Neural progenitor cell (in vitro differentiated cells): Measurements from ENCODE around the gene PRKAR2A. TPM values are rescaled to one million over a fixed set of nuclear protein-coding genes. Genes with fewer than 3 reads are reported as not detected.
"Not testable (repeated sequence)": the region's sequence is repeated elsewhere in the genome, so short reads cannot be mapped to it uniquely, and the experiment has no call there.

ENCODE experiments used
- DNase-seq: peaks from one replicate; pipeline ENCODE4 v3.0.0-alpha.2; 2016; ENCODE audit warnings: low spot score
- H2AFZ ChIP-seq: fragments of 200-600 bp; sonication (generic); replicated peaks from 2 replicates; pipeline ENCODE4 v1.6.1; 2016; ENCODE audit warnings: antibody characterized with exemption
- H3F3A ChIP-seq: fragments of 200-600 bp; sonication (generic); 2 replicates; pipeline ENCODE4 v1.6.1; 2016; ENCODE audit warnings: antibody characterized with exemption, low read depth
- H3K27ac ChIP-seq: fragments of 200-600 bp; sonication (generic); 2 replicates; pipeline ENCODE4 v1.5.1; 2016; ENCODE audit warnings: mild to moderate bottlenecking
- H3K27me3 ChIP-seq: fragments of 200-600 bp; sonication (generic); 2 replicates; pipeline ENCODE4 v1.6.1; 2016; ENCODE audit warnings: mild to moderate bottlenecking, moderate library complexity
- H3K36me3 ChIP-seq: fragments of 200-600 bp; sonication (generic); 2 replicates; pipeline ENCODE4 v1.5.1; 2016
- H3K4me1 ChIP-seq: fragments of 200-600 bp; sonication (generic); 2 replicates; pipeline ENCODE4 v1.6.1; 2016; ENCODE audit warnings: mixed run types
- H3K4me2 ChIP-seq: fragments of 200-600 bp; sonication (generic); 2 replicates; pipeline ENCODE4 v1.6.1; 2016
- H3K4me3 ChIP-seq: fragments of 200-600 bp; sonication (generic); 2 replicates; pipeline ENCODE4 v1.5.1; 2016
- H3K79me2 ChIP-seq: fragments of 200-600 bp; sonication (generic); 2 replicates; pipeline ENCODE4 v1.6.1; 2016; ENCODE audit warnings: low read depth
- H3K9ac ChIP-seq: fragments of 200-600 bp; sonication (generic); 2 replicates; pipeline ENCODE4 v1.6.1; 2016
- H3K9me3 ChIP-seq: fragments of 200-600 bp; sonication (generic); 2 replicates; pipeline ENCODE4 v1.5.1; 2016; ENCODE audit warnings: low read depth
- H4K20me1 ChIP-seq: fragments of 200-600 bp; sonication (generic); 2 replicates; pipeline ENCODE4 v1.6.1; 2016; ENCODE audit warnings: low read depth
- H3K27ac Mint-ChIP-seq: 3 replicates; pipeline ENCODE4 v1.8.0; 2021; ENCODE audit warnings: mixed read lengths
- H3K27me3 Mint-ChIP-seq: 2 replicates; pipeline ENCODE4 v1.8.0; 2022; ENCODE audit warnings: low read depth, mild to moderate bottlenecking, inconsistent platforms, moderate library complexity, mixed read lengths; ENCODE audit not compliant: insufficient read depth
- H3K36me3 Mint-ChIP-seq: 3 replicates; pipeline ENCODE4 v1.8.0; 2021; ENCODE audit warnings: mixed read lengths
- H3K4me1 Mint-ChIP-seq: 3 replicates; pipeline ENCODE4 v1.8.0; 2021; ENCODE audit warnings: mixed read lengths
- H3K4me3 Mint-ChIP-seq: 3 replicates; pipeline ENCODE4 v1.8.0; 2021; ENCODE audit warnings: mild to moderate bottlenecking, moderate library complexity, mixed read lengths
- H3K9me3 Mint-ChIP-seq: 3 replicates; pipeline ENCODE4 v1.8.0; 2020; ENCODE audit warnings: mixed read lengths
- CTCF ChIP-seq: fragments of 200-600 bp; sonication (generic); IDR thresholded peaks from 2 replicates; pipeline ENCODE4 v1.5.1; 2017; ENCODE audit warnings: antibody characterized with exemption, mild to moderate bottlenecking
- EZH2 ChIP-seq: fragments of 200-600 bp; sonication (generic); IDR thresholded peaks from 2 replicates; pipeline ENCODE4 v1.6.1; 2017; ENCODE audit warnings: antibody characterized with exemption, mild to moderate bottlenecking, moderate library complexity
- EZH2phosphoT487 ChIP-seq: fragments of 200-600 bp; sonication (generic); IDR thresholded peaks from 2 replicates; pipeline ENCODE4 v1.6.1; 2017; ENCODE audit warnings: antibody characterized with exemption
- total RNA-seq: library from RNA; depleted of rRNA; stranded (reverse); fragments of >200 nt; gene quantifications from 2 replicates; pipeline ENCODE4 v1.2.3, GENCODE V29; 2015; ENCODE audit warnings: low replicate concordance

The PRKAR2A gene
- total RNA-seq, 1 donor from 2014 or later, result 25.0 TPM

DNA sequence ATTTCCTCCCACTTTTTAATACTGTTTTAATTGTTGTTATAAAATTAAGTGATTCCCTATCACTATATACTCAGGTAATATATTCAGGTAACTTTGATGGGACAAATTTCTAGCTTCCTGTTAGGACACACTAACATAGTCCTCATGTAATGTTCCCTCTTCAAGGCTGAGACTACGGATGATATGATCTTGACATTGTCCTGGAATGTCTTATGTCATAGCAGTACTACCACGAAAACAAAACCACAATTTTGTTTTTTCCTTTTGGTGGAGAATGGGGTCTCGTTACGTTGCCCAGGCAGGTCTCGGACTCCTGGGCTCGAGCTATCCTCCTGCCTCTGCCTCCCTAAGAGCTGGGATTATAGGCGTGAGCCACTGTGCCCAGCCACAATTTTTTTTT lies 103.9 kb downstream of the PRKAR2A start:
- H3K9ac ChIP-seq, result no peak overlapping the region
- H3K4me1 ChIP-seq, result peaks cover 3% of the 10 kb centered on the region
- H3K36me3 ChIP-seq, result no peaks in the 10 kb centered on the region
- H3K4me3 Mint-ChIP-seq, result no peak overlapping the region
- H3K9me3 Mint-ChIP-seq, result peaks cover 4% of the 10 kb centered on the region
- H2AFZ ChIP-seq, result no peak overlapping the region
- peaks cover 3% of the 10 kb centered on the region for H3K36me3 Mint-ChIP-seq
- no peak overlapping the region for H3K27ac ChIP-seq
- no peaks in the 10 kb centered on the region for H3K4me1 Mint-ChIP-seq
- no peaks in the 10 kb centered on the region for H3K9me3 ChIP-seq
- no peaks in the 10 kb centered on the region for H3K27me3 Mint-ChIP-seq
- H4K20me1 ChIP-seq, result no peaks in the 10 kb centered on the region
- H3K27me3 ChIP-seq, result no peaks in the 10 kb centered on the region
- TF ChIP-seq CTCF (no peak), EZH2phosphoT487 (no peak), EZH2 (no peak)
- H3K79me2 ChIP-seq, result no peaks in the 10 kb centered on the region
- no peak for DNase-seq
- H3K27ac Mint-ChIP-seq, result no peak overlapping the region
- no peak overlapping the region for H3K4me3 ChIP-seq
- no peaks in the 10 kb centered on the region for H3F3A ChIP-seq
- no peak overlapping the region for H3K4me2 ChIP-seq

- not testable (repeated sequence) for H3K9me3 ChIP-seq, H3K27me3 ChIP-seq, H3K9me3 Mint-ChIP-seq, H3K36me3 ChIP-seq, H3K79me2 ChIP-seq, H3K4me3 ChIP-seq, H3K27ac Mint-ChIP-seq, H3K27me3 Mint-ChIP-seq, H3K36me3 Mint-ChIP-seq, H3K4me2 ChIP-seq, H2AFZ ChIP-seq, H3K4me1 Mint-ChIP-seq, H3K4me1 ChIP-seq, H3K4me3 Mint-ChIP-seq, H3K27ac ChIP-seq, H3F3A ChIP-seq, H3K9ac ChIP-seq, H4K20me1 ChIP-seq, DNase-seq
Observed at GRCh38 chr3:48741226-48741625, 106.4 kb downstream of the PRKAR2A start.

GRCh38 chr3:48739955-48740823 lies 107.5 kb downstream of the PRKAR2A start:
- Histone ChIP-seq H3K4me2 (no peak overlapping the region), H3K27ac (no peak overlapping the region), H3K79me2 (no peaks in the 10 kb centered on the region), H3K27me3 (no peaks in the 10 kb centered on the region), H3K4me3 (no peak overlapping the region), H4K20me1 (no peaks in the 10 kb centered on the region), H3F3A (no peaks in the 10 kb centered on the region), H3K9ac (no peak overlapping the region), H3K36me3 (no peaks in the 10 kb centered on the region), H3K4me1 (peaks cover 3% of the 10 kb centered on the region), H2AFZ (peak overlapping the region; percentile 56), H3K9me3 (no peaks in the 10 kb centered on the region)
- H3K4me3 Mint-ChIP-seq, result no peak overlapping the region
- no peaks in the 10 kb centered on the region for H3K9me3 Mint-ChIP-seq
- TF ChIP-seq EZH2 (no peak), CTCF (peak; percentile 77)
- peaks cover 2% of the 10 kb centered on the region for H3K36me3 Mint-ChIP-seq
- H3K27me3 Mint-ChIP-seq, result peaks cover 6% of the 10 kb centered on the region
- peak; percentile 85 for DNase-seq
- H3K27ac Mint-ChIP-seq, result no peak overlapping the region
- H3K4me1 Mint-ChIP-seq, result peaks cover 11% of the 10 kb centered on the region

DNA sequence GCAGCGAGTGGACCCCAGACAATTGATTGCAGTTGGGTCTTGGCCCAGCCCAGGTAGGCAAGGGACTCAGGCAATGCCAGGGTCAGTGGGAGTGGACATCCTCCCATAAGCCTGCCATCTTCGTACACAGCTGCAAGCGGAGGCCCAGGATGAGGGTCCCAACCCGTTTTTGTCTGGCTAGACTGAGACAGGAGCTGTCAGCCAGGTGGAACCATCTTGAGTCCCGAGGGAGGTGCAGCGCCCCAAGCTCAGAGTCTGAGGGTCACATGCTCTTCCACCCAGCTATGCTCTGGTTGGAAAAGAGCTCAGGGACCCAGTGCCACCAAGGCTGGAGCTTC lies 108.1 kb downstream of the PRKAR2A start:
- H2AFZ ChIP-seq, result peak overlapping the region; percentile 56
- Mint-ChIP-seq H3K9me3 (peaks cover 3% of the 10 kb centered on the region), H3K4me1 (peaks cover 14% of the 10 kb centered on the region), H3K27me3 (peaks cover 7% of the 10 kb centered on the region), H3K4me3 (no peak overlapping the region), H3K36me3 (peaks cover 2% of the 10 kb centered on the region), H3K27ac (no peak overlapping the region)
- H3K9ac ChIP-seq, result no peak overlapping the region
- TF ChIP-seq EZH2phosphoT487 (no peak), EZH2 (no peak), CTCF (no peak)
- H3K4me1 ChIP-seq, result peaks cover 3% of the 10 kb centered on the region
- H3K27me3 ChIP-seq, result no peaks in the 10 kb centered on the region
- H4K20me1 ChIP-seq, result no peaks in the 10 kb centered on the region
- H3F3A ChIP-seq, result no peaks in the 10 kb centered on the region
- no peaks in the 10 kb centered on the region for H3K9me3 ChIP-seq
- H3K4me3 ChIP-seq, result no peak overlapping the region
- no peaks in the 10 kb centered on the region for H3K79me2 ChIP-seq
- no peak for DNase-seq
- H3K27ac ChIP-seq, result no peak overlapping the region
- H3K36me3 ChIP-seq, result no peaks in the 10 kb centered on the region
- H3K4me2 ChIP-seq, result no peak overlapping the region
